HepG2 (cell line): ENCODE data around the gene TMEM45A. TPM values are rescaled to one million over a fixed set of nuclear protein-coding genes. Genes with fewer than 3 reads are reported as not detected.

ENCODE experiments used
- ATAC-seq: fragments of 200-7000 bp; cut with Tn5 transposase; 3 replicates; pipeline ENCODE4 v1.9.1; 2020; ENCODE audit warnings: mild to moderate bottlenecking, moderate library complexity
- BruUV-seq: library from RNA; stranded (reverse); fragments of 400-500 nt; replicated peaks from 2 replicates; lab custom pipeline; 2021; lab: Mats Ljungman, UMichigan
- CTCF ChIA-PET: fragments of 300-600 bp; formaldehyde crosslinking; extraction: SDS; loops from one replicate; lab custom pipeline; 2021; ENCODE audit warnings: low total read pairs, inconsistent platforms, low intra/inter-chr PET ratio; lab: Yijun Ruan, JAX
- POLR2A ChIA-PET: fragments of 350-600 bp; sonication (Branson Sonifier 250); formaldehyde crosslinking; loops from one replicate; lab custom pipeline; 2020; ENCODE audit warnings: antibody characterized with exemption, inconsistent platforms; lab: Yijun Ruan, JAX
- DNase-seq: peaks from one replicate; pipeline ENCODE4 v3.0.0-alpha.2; 2015; ENCODE audit warnings: low spot score
- FAIRE-seq: peaks from 3 replicates; lab custom pipeline; 2011; peaks lifted over from hg19 to GRCh38; lab: Jason Lieb, UNC
- H2AFZ ChIP-seq: one replicate; pipeline ENCODE4 v1.6.1; 2011; ENCODE audit warnings: low read length, inconsistent platforms
- H3K27ac ChIP-seq: fragments of 300-600 bp; 3 replicates; pipeline ENCODE4 v1.8.0; 2011; ENCODE audit warnings: mixed run types, mild to moderate bottlenecking, mixed read lengths, low read length, inconsistent platforms; ENCODE audit not compliant: insufficient read depth; ENCODE audit errors: extremely low read length
- H3K27me3 ChIP-seq, 2 experiments: fragments of 200-600 bp in 1 of 2; 2 replicates in 1 of 2; 3 replicates in 1 of 2; pipeline versions ENCODE4 v1.6.0 to v1.8.0; 2011; ENCODE audit warnings: low read length in 2 of 2, mild to moderate bottlenecking in 2 of 2, moderate library complexity in 2 of 2, inconsistent platforms in 1 of 2; ENCODE audit not compliant: insufficient read depth in 2 of 2, control insufficient read depth in 1 of 2
- H3K36me3 ChIP-seq, 2 experiments: fragments of 200-600 bp in 1 of 2; replicated peaks in 1 of 2; 2 replicates in 1 of 2; 3 replicates in 1 of 2; pipeline versions ENCODE4 v1.5.1 to v1.8.0; 2011; ENCODE audit warnings: low read length in 2 of 2, inconsistent platforms in 1 of 2; ENCODE audit not compliant: insufficient read depth in 2 of 2, control insufficient read depth in 1 of 2
- H3K4me1 ChIP-seq: 2 replicates; pipeline ENCODE4 v1.5.1; 2012; ENCODE audit warnings: low read length, inconsistent platforms; ENCODE audit not compliant: insufficient read depth
- H3K4me2 ChIP-seq: 2 replicates; pipeline ENCODE4 v1.6.0; 2011; ENCODE audit warnings: low read depth, low read length, inconsistent platforms
- H3K4me3 ChIP-seq, 3 experiments: fragments of 200-600 bp in 1 of 3; sonication (generic), shearing (Covaris generic) in 1 of 3; replicated peaks in 1 of 3; 2 replicates each; pipeline ENCODE4 v1.5.1; 2011 to 2016; ENCODE audit warnings: low read length in 3 of 3, inconsistent platforms in 2 of 3, low read depth in 2 of 3, mild to moderate bottlenecking in 2 of 3, control low read depth in 1 of 3, mixed read lengths in 1 of 3; ENCODE audit not compliant: insufficient read depth in 1 of 3
- H3K79me2 ChIP-seq: one replicate; pipeline ENCODE4 v1.6.1; 2011; ENCODE audit warnings: low read length, inconsistent platforms; ENCODE audit not compliant: insufficient read depth
- H3K9ac ChIP-seq: 2 replicates; pipeline ENCODE4 v1.6.0; 2011; ENCODE audit warnings: mild to moderate bottlenecking, low read depth, low read length, inconsistent platforms; ENCODE audit not compliant: insufficient read depth
- H3K9me3 ChIP-seq: 2 replicates; pipeline ENCODE4 v1.5.1; 2012; ENCODE audit warnings: mild to moderate bottlenecking, low read length
- H4K20me1 ChIP-seq: 2 replicates; pipeline ENCODE4 v1.6.0; 2011; ENCODE audit warnings: inconsistent platforms, mild to moderate bottlenecking, low read length, moderate library complexity; ENCODE audit not compliant: insufficient read depth
- CC2D1A ChIP-seq: sonication (generic); formaldehyde crosslinking; IDR thresholded peaks from 2 replicates; pipeline ENCODE4 v1.8.1; 2023; ENCODE audit warnings: mild to moderate bottlenecking, missing genetic modification reagents
- CHD4 ChIP-seq: fragments of 200-600 bp; sonication (generic); IDR thresholded peaks from 2 replicates; pipeline ENCODE4 v1.7.0; 2017; ENCODE audit warnings: mild to moderate bottlenecking, low read length, borderline replicate concordance
- DR1 ChIP-seq: sonication (generic); formaldehyde crosslinking; IDR thresholded peaks from 2 replicates; pipeline ENCODE4 v1.8.0; 2021; ENCODE audit warnings: mild to moderate bottlenecking, missing genetic modification reagents, inconsistent platforms
- ETV6 ChIP-seq: sonication (generic); formaldehyde crosslinking; conservative IDR thresholded peaks from 2 replicates; pipeline ENCODE4 v1.4.0; 2020; ENCODE audit warnings: missing genetic modification reagents
- RBM39 ChIP-seq: fragments of 200-400 bp; formaldehyde crosslinking; IDR thresholded peaks from one replicate; pipeline ENCODE4 v1.6.1; 2018; ENCODE audit warnings: antibody characterized with exemption, mild to moderate bottlenecking, low read depth, low read length; ENCODE audit not compliant: poor library complexity, severe bottlenecking
- TMF1 ChIP-seq: sonication (generic); formaldehyde crosslinking; IDR thresholded peaks from 2 replicates; pipeline ENCODE4 v1.8.1; 2022; ENCODE audit warnings: low read depth, missing genetic modification reagents
- ZNF496 ChIP-seq: sonication (generic); formaldehyde crosslinking; IDR thresholded peaks from 2 replicates; pipeline ENCODE4 v1.8.1; 2023; ENCODE audit warnings: mild to moderate bottlenecking, moderate library complexity, missing genetic modification reagents; ENCODE audit not compliant: insufficient replicate concordance
- ZNF614 ChIP-seq: IDR thresholded peaks from 2 replicates; pipeline ENCODE4 v1.6.1; 2018; ENCODE audit warnings: missing biosample characterization, missing genetic modification reagents, inconsistent platforms, borderline replicate concordance
- WGBS: methylation state at CpG from one replicate; pipeline ENCODE4 v1.1.6; 2017; ENCODE audit warnings: low lambda C conversion rate; 5-methylcytosine and 5-hydroxymethylcytosine counted together
- in situ Hi-C: cut with HindIII; loops from 2 replicates; pipeline ENCODE4 v1.10.0; 2017; ENCODE audit warnings: low pct_unique_long_range_greater_than_20kb; ENCODE audit not compliant: extremely low pct_ligation_motif_present
- intact Hi-C: fragments of 100-400 bp; cut with micrococcal nuclease; formaldehyde crosslinking; loops from one replicate; pipeline ENCODE4 v1.10.0; 2022; ENCODE audit not compliant: unreplicated experiment
- polyA plus RNA-seq, 8 experiments: library from polyadenylated mRNA; depleted of rRNA in 3 of 8; stranded (reverse) in 7 of 8; unstranded in 1 of 8; fragments of >200 nt; fragmentation: Illumina TruSeq in 4 of 8; extraction: Trizol in 4 of 8; gene quantifications; 2 replicates each; pipeline versions ENCODE4 v1.2.1 to v1.2.3, GENCODE V29; 2011 to 2016; ENCODE audit warnings: low read depth in 4 of 8, missing spikeins in 1 of 8, mixed read lengths in 1 of 8; ENCODE audit not compliant: insufficient read depth in 1 of 8
- total RNA-seq, 5 experiments: library from RNA; depleted of rRNA; stranded (reverse); fragments of >200 nt; fragmentation: Illumina TruSeq; extraction: Trizol; gene quantifications; 2 replicates each; pipeline ENCODE4 v1.2.3, GENCODE V29; 2016; ENCODE audit warnings: low read depth in 1 of 5
- TF ChIP-seq, protein P1 (sequence below): IDR thresholded peaks from 2 replicates; pipeline ENCODE4 v1.6.1; 2016; ENCODE audit warnings: missing compliant biosample characterization, missing genetic modification reagents, borderline replicate concordance
- TF ChIP-seq, protein P2 (sequence below): sonication (generic); formaldehyde crosslinking; conservative IDR thresholded peaks from 2 replicates; pipeline ENCODE4 v1.8.1; 2023; ENCODE audit warnings: missing genetic modification reagents

TMEM45A gene
- total and polyA plus RNA-seq, 2 of the 13 experiments (the other 11 are each of a cell fraction or from before 2014, with no cell fraction given), result 14.8 to 38.5 TPM

DNA sequence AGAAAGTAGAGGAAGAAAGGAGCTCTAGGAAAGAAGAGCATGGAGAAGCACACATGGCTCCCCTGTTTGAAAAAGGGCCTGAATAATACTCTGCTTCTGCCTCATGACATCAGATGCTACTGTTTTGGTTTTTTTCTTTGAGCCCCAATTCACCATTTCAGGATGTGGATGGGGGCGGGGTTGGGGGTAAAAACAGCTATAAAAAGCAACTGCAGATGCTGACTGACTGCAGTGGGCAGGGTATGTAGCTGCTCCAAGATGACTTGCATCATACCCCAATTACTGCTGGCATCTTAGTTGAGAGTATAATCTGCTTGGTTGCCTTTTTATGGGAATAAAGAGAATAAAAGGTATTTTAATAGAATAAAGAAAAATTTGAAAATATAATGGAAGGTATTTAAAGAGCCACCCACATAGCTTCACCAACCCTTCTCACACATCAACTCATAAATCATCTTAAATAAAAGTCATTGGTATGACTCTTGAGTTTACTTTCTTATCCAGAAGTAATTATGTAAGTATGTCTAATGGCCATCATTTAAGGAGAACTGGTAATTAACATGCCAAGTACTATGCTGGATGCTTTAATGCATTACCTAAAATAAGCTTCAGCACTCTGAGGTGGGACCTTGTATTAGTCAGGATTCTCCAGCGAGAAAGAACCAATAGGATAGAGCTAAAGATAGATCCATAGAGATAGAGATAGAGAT lies 36.4 kb upstream of the TMEM45A start:
- H3K9me3 ChIP-seq, result no peaks in the 10 kb centered on the region
- BruUV-seq, result no TSS peak
- intact Hi-C loops (no loop called here), in situ Hi-C loops (loop anchor here (25.0 kb wide), 1 partner anchor 256 kb away; the partner anchor contains the start of gene TFG)
- H3K27me3 ChIP-seq, result no peaks in the 10 kb centered on the region
- no peak for FAIRE-seq
- TF ChIP-seq, protein P1, sequence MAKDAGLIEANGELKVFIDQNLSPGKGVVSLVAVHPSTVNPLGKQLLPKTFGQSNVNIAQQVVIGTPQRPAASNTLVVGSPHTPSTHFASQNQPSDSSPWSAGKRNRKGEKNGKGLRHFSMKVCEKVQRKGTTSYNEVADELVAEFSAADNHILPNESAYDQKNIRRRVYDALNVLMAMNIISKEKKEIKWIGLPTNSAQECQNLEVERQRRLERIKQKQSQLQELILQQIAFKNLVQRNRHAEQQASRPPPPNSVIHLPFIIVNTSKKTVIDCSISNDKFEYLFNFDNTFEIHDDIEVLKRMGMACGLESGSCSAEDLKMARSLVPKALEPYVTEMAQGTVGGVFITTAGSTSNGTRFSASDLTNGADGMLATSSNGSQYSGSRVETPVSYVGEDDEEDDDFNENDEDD (CRISPR knock-in tag), result no peak
- TF ChIP-seq TMF1 (CRISPR knock-in tag) (no peak), CHD4 (no peak), RBM39 (no peak), DR1 (no peak), ZNF614 (no peak), ZNF496 (no peak), ETV6 (CRISPR knock-in tag) (no peak), CC2D1A (no peak)
- TF ChIP-seq, protein P2, sequence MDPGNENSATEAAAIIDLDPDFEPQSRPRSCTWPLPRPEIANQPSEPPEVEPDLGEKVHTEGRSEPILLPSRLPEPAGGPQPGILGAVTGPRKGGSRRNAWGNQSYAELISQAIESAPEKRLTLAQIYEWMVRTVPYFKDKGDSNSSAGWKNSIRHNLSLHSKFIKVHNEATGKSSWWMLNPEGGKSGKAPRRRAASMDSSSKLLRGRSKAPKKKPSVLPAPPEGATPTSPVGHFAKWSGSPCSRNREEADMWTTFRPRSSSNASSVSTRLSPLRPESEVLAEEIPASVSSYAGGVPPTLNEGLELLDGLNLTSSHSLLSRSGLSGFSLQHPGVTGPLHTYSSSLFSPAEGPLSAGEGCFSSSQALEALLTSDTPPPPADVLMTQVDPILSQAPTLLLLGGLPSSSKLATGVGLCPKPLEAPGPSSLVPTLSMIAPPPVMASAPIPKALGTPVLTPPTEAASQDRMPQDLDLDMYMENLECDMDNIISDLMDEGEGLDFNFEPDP (CRISPR knock-in tag), result no peak
- no peak overlapping the region for H3K4me2 ChIP-seq
- H4K20me1 ChIP-seq, result no peaks in the 10 kb centered on the region
- POLR2A ChIA-PET, result interaction anchor here (1.2 kb wide), 1 partner anchor 54 kb away, joined by 3 read pairs; the partner anchor contains the start of genes LNP1 and TOMM70
- no peak overlapping the region for H3K4me3 ChIP-seq
- DNase-seq, result no peak
- no peak overlapping the region for H2AFZ ChIP-seq
- 100% methylated on average over 2 of the region's 2 CpGs for WGBS
- no peak for ATAC-seq
- CTCF ChIA-PET, result no interaction called here
- H3K79me2 ChIP-seq, result no peaks in the 10 kb centered on the region
- no peak overlapping the region for H3K27ac ChIP-seq
- no peaks in the 10 kb centered on the region for H3K4me1 ChIP-seq
- H3K9ac ChIP-seq, result no peak overlapping the region
- no peaks in the 10 kb centered on the region for H3K36me3 ChIP-seq
